Measurements from ENCODE around the gene PRKAR1B. TPM values are rescaled to one million over a fixed set of nuclear protein-coding genes. Genes with fewer than 3 reads are reported as not detected.
A peak's percentile ranks its signal among the peaks of the same experiment; 100 is the strongest.
"Not testable (repeated sequence)": the region's sequence is repeated elsewhere in the genome, so short reads cannot be mapped to it uniquely, and the experiment has no call there.

The PRKAR1B gene
- total RNA-seq, 4 donors from 2014 or later, result 1.2 to 12.5 (median 3.6) TPM

DNA sequence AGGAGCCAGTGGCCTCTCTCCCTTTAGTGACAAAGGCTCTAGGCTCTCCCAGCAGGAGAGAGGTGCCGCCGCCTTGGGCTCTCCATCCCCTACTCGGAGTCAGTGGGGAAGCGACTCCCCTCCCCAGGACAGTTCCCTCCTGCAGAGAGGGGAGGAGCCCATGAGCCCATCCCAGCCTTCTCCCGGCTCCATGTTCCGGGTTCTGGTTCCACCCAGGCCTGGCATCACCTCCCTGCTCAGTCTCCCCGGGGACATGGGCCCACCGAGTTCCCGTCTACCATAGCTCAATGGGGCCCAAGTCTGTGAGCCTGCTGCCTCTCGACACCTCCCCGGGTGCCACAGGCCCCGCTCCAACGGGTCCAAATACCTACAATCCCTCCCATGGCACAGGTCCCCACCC lies 67.1 kb downstream of the PRKAR1B start:
- DNase-seq, result no peak
- Histone ChIP-seq H3K4me1 (peaks cover 0 to 4% of the 10 kb centered on the region in 2 donors), H3K27ac (no peak overlapping the region), H3K36me3 (no peaks in the 10 kb centered on the region), H3K9me3 (no peaks in the 10 kb centered on the region), H3K27me3 (no peaks in the 10 kb centered on the region), H3K4me3 (no peak overlapping the region)
- intact Hi-C loops (cut with DNase I; ENCODE audit: low total_unique reads), result no loop called here
- TF ChIP-seq, protein P1, sequence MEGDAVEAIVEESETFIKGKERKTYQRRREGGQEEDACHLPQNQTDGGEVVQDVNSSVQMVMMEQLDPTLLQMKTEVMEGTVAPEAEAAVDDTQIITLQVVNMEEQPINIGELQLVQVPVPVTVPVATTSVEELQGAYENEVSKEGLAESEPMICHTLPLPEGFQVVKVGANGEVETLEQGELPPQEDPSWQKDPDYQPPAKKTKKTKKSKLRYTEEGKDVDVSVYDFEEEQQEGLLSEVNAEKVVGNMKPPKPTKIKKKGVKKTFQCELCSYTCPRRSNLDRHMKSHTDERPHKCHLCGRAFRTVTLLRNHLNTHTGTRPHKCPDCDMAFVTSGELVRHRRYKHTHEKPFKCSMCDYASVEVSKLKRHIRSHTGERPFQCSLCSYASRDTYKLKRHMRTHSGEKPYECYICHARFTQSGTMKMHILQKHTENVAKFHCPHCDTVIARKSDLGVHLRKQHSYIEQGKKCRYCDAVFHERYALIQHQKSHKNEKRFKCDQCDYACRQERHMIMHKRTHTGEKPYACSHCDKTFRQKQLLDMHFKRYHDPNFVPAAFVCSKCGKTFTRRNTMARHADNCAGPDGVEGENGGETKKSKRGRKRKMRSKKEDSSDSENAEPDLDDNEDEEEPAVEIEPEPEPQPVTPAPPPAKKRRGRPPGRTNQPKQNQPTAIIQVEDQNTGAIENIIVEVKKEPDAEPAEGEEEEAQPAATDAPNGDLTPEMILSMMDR (IDR thresholded peaks at IDR 0.05 in 4 of 5, conservative IDR thresholded peaks at IDR 0.05 in 1 of 5), result no peak
- no peak for TF ChIP-seq POLR2A (IDR thresholded peaks at IDR 0.05)
- ATAC-seq, result no peak
- in situ Hi-C loops (cut with MboI; ENCODE audit: low sequenced_read_pairs in 4 of 4), result no loop called here

DNA sequence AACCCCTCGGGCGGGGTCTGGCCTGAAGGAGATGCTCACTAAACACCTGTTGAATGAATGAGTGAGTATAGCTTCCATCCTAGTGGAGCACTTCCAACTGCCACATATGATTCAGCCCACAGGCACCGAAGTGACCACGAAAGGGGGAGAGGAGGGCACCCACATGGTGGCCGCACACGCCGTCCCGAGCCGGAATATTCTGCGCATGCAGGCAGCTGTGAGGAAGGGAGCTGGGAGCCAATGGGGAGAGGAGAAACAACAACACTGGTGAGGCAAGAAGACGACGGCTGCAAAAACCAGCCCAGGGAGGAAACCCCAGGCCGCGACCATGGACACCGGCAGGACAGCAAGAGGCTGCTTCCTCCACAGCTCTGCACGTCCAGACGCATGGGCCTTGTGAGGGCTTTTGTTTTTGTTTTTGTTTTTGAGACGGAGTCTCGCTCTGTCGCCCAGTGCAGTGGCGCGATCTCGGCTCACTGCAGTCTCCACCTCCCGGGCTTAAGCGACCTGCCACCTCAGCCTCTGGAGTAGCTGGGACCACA lies 67.7 kb downstream of the PRKAR1B start:
- ATAC-seq (no peak), DNase-seq (no peak)
- TF ChIP-seq, protein P1 (IDR thresholded peaks at IDR 0.05 in 4 of 5, conservative IDR thresholded peaks at IDR 0.05 in 1 of 5), result no peak
- TF ChIP-seq POLR2A (IDR thresholded peaks at IDR 0.05), result no peak
- Histone ChIP-seq H3K4me1 (peaks cover 0 to 4% of the 10 kb centered on the region in 2 donors), H3K4me3 (no peak overlapping the region), H3K36me3 (no peaks in the 10 kb centered on the region), H3K9me3 (no peaks in the 10 kb centered on the region), H3K27ac (no peak overlapping the region), H3K27me3 (no peaks in the 10 kb centered on the region)
- intact Hi-C loops (cut with DNase I; ENCODE audit: low total_unique reads), result no loop called here
- in situ Hi-C loops (cut with MboI; ENCODE audit: low sequenced_read_pairs in 4 of 4), result no loop called here

DNA sequence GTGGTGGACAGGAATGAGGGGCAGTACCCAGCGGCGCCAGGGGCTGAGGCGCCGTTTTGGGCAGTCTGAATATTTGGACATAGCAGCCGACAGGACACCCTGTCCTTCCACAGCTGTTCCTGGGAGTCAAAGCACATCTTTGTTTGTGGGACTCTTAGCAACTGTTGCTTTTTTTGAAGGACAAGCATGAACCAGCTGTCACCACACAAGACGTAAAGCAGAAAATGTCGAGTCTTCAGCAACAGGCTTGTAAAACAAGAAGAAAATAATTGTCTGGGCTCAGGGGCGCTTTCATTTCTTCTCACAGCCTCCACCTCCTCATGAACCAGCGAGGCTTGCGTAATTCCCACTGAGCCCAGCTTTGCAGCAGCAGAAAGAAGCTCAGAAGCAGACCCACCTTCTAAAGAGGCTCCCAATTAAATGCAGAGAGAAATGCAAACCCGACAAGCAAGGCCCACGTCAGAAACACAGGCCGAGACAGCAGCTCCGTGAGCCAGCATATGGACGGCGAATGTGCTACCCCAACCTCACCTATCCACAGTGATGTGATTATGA lies 69.4 kb downstream of the PRKAR1B start:
- Histone ChIP-seq H3K27ac (no peak overlapping the region), H3K36me3 (no peaks in the 10 kb centered on the region), H3K27me3 (no peaks in the 10 kb centered on the region), H3K4me3 (no peak overlapping the region), H3K9me3 (no peaks in the 10 kb centered on the region), H3K4me1 (no peaks in the 10 kb centered on the region)
- TF ChIP-seq, protein P1 (IDR thresholded peaks at IDR 0.05 in 4 of 5, conservative IDR thresholded peaks at IDR 0.05 in 1 of 5), result no peak
- TF ChIP-seq POLR2A (IDR thresholded peaks at IDR 0.05), result no peak
- intact Hi-C loops (cut with DNase I; ENCODE audit: low total_unique reads), result no loop called here
- in situ Hi-C loops (cut with MboI; ENCODE audit: low sequenced_read_pairs in 4 of 4), result no loop called here
- ATAC-seq (peak in 1 of 2 donors; percentile 44), DNase-seq (no peak)

DNA sequence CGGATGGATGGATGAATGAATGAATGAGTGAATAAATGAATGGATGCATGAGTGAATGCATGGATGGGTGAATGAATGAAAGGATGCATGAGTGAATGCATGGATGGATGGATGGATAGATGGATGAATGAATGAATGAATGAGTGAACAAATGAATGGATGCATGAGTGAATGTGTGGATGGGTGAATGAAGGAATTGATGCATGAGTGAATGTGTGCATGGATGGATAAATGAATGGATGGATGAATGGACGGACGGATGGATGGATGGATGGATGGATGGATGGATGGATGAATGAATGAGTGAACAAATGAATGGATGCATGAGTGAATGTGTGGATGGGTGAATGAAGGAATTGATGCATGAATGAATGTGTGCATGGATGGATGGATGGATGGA lies 70.1 kb downstream of the PRKAR1B start:
- H3K9me3 ChIP-seq; H3K4me3 ChIP-seq; intact Hi-C loops (cut with DNase I; ENCODE audit: low total_unique reads); in situ Hi-C loops (cut with MboI; ENCODE audit: low sequenced_read_pairs in 4 of 4); H3K4me1 ChIP-seq; H3K36me3 ChIP-seq; DNase-seq; H3K27ac ChIP-seq; H3K27me3 ChIP-seq; ATAC-seq: not testable (repeated sequence)

DNA sequence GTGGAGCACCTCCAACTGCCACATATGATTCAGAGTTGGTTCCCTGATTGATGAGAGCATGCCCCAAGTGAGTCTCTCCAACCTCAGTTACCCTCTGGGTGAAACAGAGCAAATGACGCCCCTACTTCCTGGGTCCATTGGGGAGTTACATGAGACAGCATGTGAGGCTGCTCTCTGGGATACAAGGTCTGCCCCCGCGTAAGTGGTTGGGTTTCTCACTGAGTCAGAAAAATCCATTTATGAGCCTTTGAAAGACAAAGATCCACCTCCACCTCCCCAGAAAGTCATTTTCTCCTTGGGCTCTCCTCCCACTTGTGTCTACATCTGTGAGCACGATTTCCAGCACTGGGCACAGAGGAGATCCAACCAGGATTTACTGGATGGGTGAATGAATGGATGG lies 71.3 kb downstream of the PRKAR1B start:
- ATAC-seq, result no peak
- H3K9me3 ChIP-seq, result no peaks in the 10 kb centered on the region
- H3K4me3 ChIP-seq, result no peak overlapping the region
- intact Hi-C loops (cut with DNase I; ENCODE audit: low total_unique reads) (no loop called here), in situ Hi-C loops (cut with MboI; ENCODE audit: low sequenced_read_pairs in 4 of 4) (no loop called here)
- no peaks in the 10 kb centered on the region for H3K27me3 ChIP-seq
- no peaks in the 10 kb centered on the region for H3K4me1 ChIP-seq
- H3K36me3 ChIP-seq, result no peaks in the 10 kb centered on the region
- TF ChIP-seq POLR2A (IDR thresholded peaks at IDR 0.05), result no peak
- TF ChIP-seq, protein P1 (IDR thresholded peaks at IDR 0.05 in 4 of 5, conservative IDR thresholded peaks at IDR 0.05 in 1 of 5), result no peak
- H3K27ac ChIP-seq, result no peak overlapping the region
- no peak for DNase-seq

Measured in gastrocnemius medialis (tissue), 4 donors.